Fibroblast of lung (primary cell): Measurements from ENCODE around the gene FRS2. TPM values are rescaled to one million over a fixed set of nuclear protein-coding genes. Genes with fewer than 3 reads are reported as not detected.

Experiments used
- DNase-seq, 2 donors: peaks; one replicate each; pipeline versions ENCODE4 v3.0.0 to v3.0.0-alpha.2; 2010; ENCODE audit warnings: low read depth in 2 of 2
- H2AFZ ChIP-seq: 2 replicates; pipeline ENCODE4 v1.5.1; 2012; ENCODE audit warnings: low read length, control low read depth, inconsistent platforms
- H3K27ac ChIP-seq: 2 replicates; pipeline ENCODE4 v1.5.1; 2011; ENCODE audit warnings: low read length, control low read depth; ENCODE audit not compliant: insufficient read depth
- H3K27me3 ChIP-seq: 2 replicates; pipeline ENCODE4 v1.5.1; 2011; ENCODE audit warnings: mild to moderate bottlenecking, low read length; ENCODE audit not compliant: control insufficient read depth, insufficient read depth
- H3K36me3 ChIP-seq: 2 replicates; pipeline ENCODE4 v1.5.1; 2011; ENCODE audit warnings: low read length; ENCODE audit not compliant: control insufficient read depth, insufficient read depth
- H3K4me1 ChIP-seq: 2 replicates; pipeline ENCODE4 v1.5.1; 2011; ENCODE audit warnings: low read length; ENCODE audit not compliant: control insufficient read depth, insufficient read depth; ENCODE audit errors: extremely low read depth
- H3K4me2 ChIP-seq: 2 replicates; pipeline ENCODE4 v1.5.1; 2011; ENCODE audit warnings: low read length, control low read depth; ENCODE audit not compliant: insufficient read depth; ENCODE audit errors: extremely low read depth
- H3K4me3 ChIP-seq, 4 experiments: fragments of 200-600 bp in 1 of 4; sonication (generic) in 1 of 4; replicated peaks in 1 of 4; 2 replicates each; pipeline ENCODE4 v1.5.1; 2011 to 2016; ENCODE audit warnings: low read length in 4 of 4, low read depth in 3 of 4, mild to moderate bottlenecking in 3 of 4, control low read depth in 2 of 4, inconsistent platforms in 1 of 4, mixed read lengths in 1 of 4; ENCODE audit not compliant: insufficient read depth in 1 of 4; ENCODE audit errors: control extremely low read depth in 1 of 4
- H3K79me2 ChIP-seq: 2 replicates; pipeline ENCODE4 v1.5.1; 2012; ENCODE audit warnings: mild to moderate bottlenecking, low read length, inconsistent platforms; ENCODE audit not compliant: control insufficient read depth, insufficient read depth
- H3K9ac ChIP-seq: 2 replicates; pipeline ENCODE4 v1.5.1; 2011; ENCODE audit warnings: mild to moderate bottlenecking, low read length, control low read depth; ENCODE audit not compliant: insufficient read depth
- H3K9me3 ChIP-seq: 2 replicates; pipeline ENCODE4 v1.5.1; 2012; ENCODE audit warnings: low read depth, low read length; ENCODE audit not compliant: control insufficient read depth, insufficient read depth
- H4K20me1 ChIP-seq: 2 replicates; pipeline ENCODE4 v1.5.1; 2011; ENCODE audit warnings: low read length; ENCODE audit not compliant: control insufficient read depth, insufficient read depth; ENCODE audit errors: extremely low read depth
- EZH2 ChIP-seq: IDR thresholded peaks from 2 replicates; pipeline ENCODE4 v1.5.1; 2012; ENCODE audit warnings: low read length, control low read depth, mild to moderate bottlenecking; ENCODE audit errors: missing control alignments
- polyA plus RNA-seq, 2 donors: library from polyadenylated mRNA; depleted of rRNA in 1 of 2; stranded (reverse) in 1 of 2; unstranded in 1 of 2; fragments of >200 nt; gene quantifications; 2 replicates each; pipeline ENCODE4 v1.2.1, GENCODE V29; 2011 to 2012; ENCODE audit warnings: missing spikeins in 1 of 2
- total RNA-seq: library from RNA; depleted of rRNA; stranded (reverse); fragments of >200 nt; gene quantifications from 2 replicates; pipeline ENCODE4 v1.2.1, GENCODE V29; 2014
- TF ChIP-seq, protein P1 (sequence below), 2 donors: IDR thresholded peaks in 1 of 2; conservative IDR thresholded peaks in 1 of 2; 1 replicate in 1 of 2; 2 replicates in 1 of 2; pipeline ENCODE4 v1.5.1; 2011 to 2012; ENCODE audit warnings: low read length in 2 of 2, control low read depth in 1 of 2, inconsistent platforms in 1 of 2, low read depth in 1 of 2, mild to moderate bottlenecking in 1 of 2

The FRS2 gene
- total and polyA plus RNA-seq, 2 donors (not counting 1 experiment from before 2014, with no cell fraction given), result 37.1 to 45.9 TPM

GRCh38 chr12:69437073-69437472 is 33.1 kb upstream of the FRS2 start:
- Histone ChIP-seq H3K79me2 (no peaks in the 10 kb centered on the region), H3K27me3 (no peaks in the 10 kb centered on the region), H3K4me2 (no peak overlapping the region), H3K4me1 (no peaks in the 10 kb centered on the region), H3K4me3 (no peak overlapping the region), H4K20me1 (no peaks in the 10 kb centered on the region), H2AFZ (no peak overlapping the region), H3K9me3 (no peaks in the 10 kb centered on the region), H3K27ac (no peak overlapping the region), H3K9ac (no peak overlapping the region), H3K36me3 (no peaks in the 10 kb centered on the region)
- TF ChIP-seq, protein P1, sequence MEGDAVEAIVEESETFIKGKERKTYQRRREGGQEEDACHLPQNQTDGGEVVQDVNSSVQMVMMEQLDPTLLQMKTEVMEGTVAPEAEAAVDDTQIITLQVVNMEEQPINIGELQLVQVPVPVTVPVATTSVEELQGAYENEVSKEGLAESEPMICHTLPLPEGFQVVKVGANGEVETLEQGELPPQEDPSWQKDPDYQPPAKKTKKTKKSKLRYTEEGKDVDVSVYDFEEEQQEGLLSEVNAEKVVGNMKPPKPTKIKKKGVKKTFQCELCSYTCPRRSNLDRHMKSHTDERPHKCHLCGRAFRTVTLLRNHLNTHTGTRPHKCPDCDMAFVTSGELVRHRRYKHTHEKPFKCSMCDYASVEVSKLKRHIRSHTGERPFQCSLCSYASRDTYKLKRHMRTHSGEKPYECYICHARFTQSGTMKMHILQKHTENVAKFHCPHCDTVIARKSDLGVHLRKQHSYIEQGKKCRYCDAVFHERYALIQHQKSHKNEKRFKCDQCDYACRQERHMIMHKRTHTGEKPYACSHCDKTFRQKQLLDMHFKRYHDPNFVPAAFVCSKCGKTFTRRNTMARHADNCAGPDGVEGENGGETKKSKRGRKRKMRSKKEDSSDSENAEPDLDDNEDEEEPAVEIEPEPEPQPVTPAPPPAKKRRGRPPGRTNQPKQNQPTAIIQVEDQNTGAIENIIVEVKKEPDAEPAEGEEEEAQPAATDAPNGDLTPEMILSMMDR (conservative IDR thresholded peaks at IDR 0.05 in 1 of 2, IDR thresholded peaks at IDR 0.05 in 1 of 2; ENCODE audit: low read depth in 1 of 2, low read length in 2 of 2), result no peak
- TF ChIP-seq EZH2, result no peak
- DNase-seq, result no peak

GRCh38 chr12:69438539-69438938 is 31.6 kb upstream of the FRS2 start:
- Histone ChIP-seq H3K4me2 (no peak overlapping the region), H3K79me2 (no peaks in the 10 kb centered on the region), H3K27me3 (no peaks in the 10 kb centered on the region), H2AFZ (no peak overlapping the region), H3K36me3 (no peaks in the 10 kb centered on the region), H3K9me3 (no peaks in the 10 kb centered on the region), H4K20me1 (no peaks in the 10 kb centered on the region), H3K27ac (no peak overlapping the region), H3K9ac (no peak overlapping the region), H3K4me1 (no peaks in the 10 kb centered on the region), H3K4me3 (no peak overlapping the region)
- no peak for TF ChIP-seq EZH2
- TF ChIP-seq, protein P1 (conservative IDR thresholded peaks at IDR 0.05 in 1 of 2, IDR thresholded peaks at IDR 0.05 in 1 of 2; ENCODE audit: low read depth in 1 of 2, low read length in 2 of 2), result no peak
- DNase-seq, result no peak

DNA sequence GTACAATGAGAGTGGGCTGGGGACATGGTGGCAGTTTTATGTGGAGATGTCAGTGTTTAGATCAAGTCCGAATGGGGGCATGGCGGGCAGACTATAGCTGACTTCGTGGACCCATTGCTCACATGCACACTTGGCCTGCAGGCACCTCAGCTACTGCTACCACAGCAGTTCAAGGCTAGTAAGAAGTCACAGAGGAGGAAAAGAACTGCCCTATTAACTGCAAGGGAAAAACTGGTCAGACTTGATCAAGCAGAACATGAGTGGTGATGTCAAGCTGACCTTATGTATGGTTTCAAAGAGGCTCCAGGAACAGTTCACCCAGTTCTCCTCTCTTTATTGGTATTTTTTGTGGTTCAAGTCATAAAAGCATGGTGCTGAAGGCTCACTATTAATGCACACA is 30.2 kb upstream of the FRS2 start:
- Histone ChIP-seq H3K9me3 (no peaks in the 10 kb centered on the region), H4K20me1 (no peaks in the 10 kb centered on the region), H3K36me3 (no peaks in the 10 kb centered on the region), H3K4me1 (no peaks in the 10 kb centered on the region), H3K9ac (no peak overlapping the region), H3K4me3 (no peak overlapping the region), H3K4me2 (no peak overlapping the region), H3K27ac (no peak overlapping the region), H2AFZ (no peak overlapping the region), H3K27me3 (no peaks in the 10 kb centered on the region), H3K79me2 (no peaks in the 10 kb centered on the region)
- DNase-seq, result no peak
- TF ChIP-seq EZH2, result no peak
- TF ChIP-seq, protein P1 (conservative IDR thresholded peaks at IDR 0.05 in 1 of 2, IDR thresholded peaks at IDR 0.05 in 1 of 2; ENCODE audit: low read depth in 1 of 2, low read length in 2 of 2), result no peak
